Testis (tissue), 3 donors: ENCODE results near the gene SYCP1. TPM values are rescaled to one million over a fixed set of nuclear protein-coding genes. Genes with fewer than 3 reads are reported as not detected.

Experiments used
- DNase-seq: peaks from one replicate; pipeline ENCODE4 v3.0.0-alpha.2; 2019
- H3K27ac ChIP-seq, 2 donors: fragments of 200-600 bp; sonication (generic); one replicate each; pipeline ENCODE4 v1.5.1; 2019
- H3K27me3 ChIP-seq: fragments of 200-600 bp; sonication (generic); one replicate; pipeline ENCODE4 v1.5.1; 2019
- H3K36me3 ChIP-seq: fragments of 200-600 bp; sonication (generic); one replicate; pipeline ENCODE4 v1.5.1; 2017; ENCODE audit warnings: low read depth; ENCODE audit errors: missing control alignments
- H3K4me1 ChIP-seq: fragments of 200-600 bp; sonication (generic); one replicate; pipeline ENCODE4 v1.5.1; 2019
- H3K4me3 ChIP-seq, 2 donors: fragments of 200-600 bp; sonication (generic); one replicate each; pipeline ENCODE4 v1.5.1; 2017 to 2019
- H3K9me3 ChIP-seq: fragments of 200-600 bp; sonication (generic); one replicate; pipeline ENCODE4 v1.5.1; 2017
- CTCF ChIP-seq, 3 experiments: fragments of 450-650 bp in 2 of 3; fragments of 200-600 bp in 1 of 3; sonication (generic) in 1 of 3; IDR thresholded peaks; one replicate each; pipeline ENCODE4 v1.5.1; 2016 to 2019; ENCODE audit warnings: antibody characterized with exemption in 3 of 3, mild to moderate bottlenecking in 2 of 3, moderate library complexity in 1 of 3
- POLR2A ChIP-seq: fragments of 450-650 bp; IDR thresholded peaks from one replicate; pipeline ENCODE4 v1.6.1; 2017; ENCODE audit warnings: antibody characterized with exemption, mild to moderate bottlenecking, moderate library complexity
- intact Hi-C: fragments of 100-400 bp; cut with DNase I; formaldehyde crosslinking; loops from one replicate; pipeline ENCODE4 v1.15.1; 2023; ENCODE audit warnings: low total_unique reads
- polyA plus RNA-seq: library from polyadenylated mRNA; stranded (reverse); fragments of 350-450 nt; fragmentation: Illumina TruSeq; extraction: RNeasy Lipid Tissue Mini Kit (QIAGEN cat#74804); gene quantifications from one replicate; pipeline ENCODE4 v1.2.3, GENCODE V29; 2014; ENCODE audit warnings: low read depth, low replicate concordance; ENCODE audit not compliant: insufficient read depth
- total RNA-seq, 2 donors: library from RNA; depleted of rRNA; stranded (reverse); fragments of >200 nt; gene quantifications; one replicate each; pipeline ENCODE4 v1.2.3, GENCODE V29; 2016

SYCP1 gene
- total and polyA plus RNA-seq, 3 donors from 2014 or later = 10.5 to 66.5 (median 29.8) TPM

GRCh38 chr1:115041654-115042053 is 187.0 kb downstream of the SYCP1 start:
- no peak for DNase-seq
- TF ChIP-seq POLR2A (no peak), CTCF (IDR thresholded peaks at IDR 0.05) (no peak)

More at GRCh38 chr1:115041654-115042053, 187.0 kb downstream of the SYCP1 start:
- no peaks in the 10 kb centered on the region for H3K9me3 ChIP-seq
- no peak overlapping the region for H3K4me3 ChIP-seq
- peaks cover 7% of the 10 kb centered on the region for H3K4me1 ChIP-seq
- intact Hi-C loops = no loop called here
- no peak overlapping the region for H3K27ac ChIP-seq
- no peaks in the 10 kb centered on the region for H3K27me3 ChIP-seq
- H3K36me3 ChIP-seq = no peaks in the 10 kb centered on the region

Other genes with a start within 250 kb of the SYCP1 start
- 10 to 100 TPM; 15.0 to 18.8 TPM for gene DENND2C, start 184.8 kb upstream of the SYCP1 start, total RNA-seq
- gene DENND2C, start 184.8 kb upstream of the SYCP1 start, polyA plus RNA-seq = 10.5 TPM
- under 1 TPM in 1 of 2 donors, not detected in 1; 0.12 TPM for gene AMPD1, start 159.3 kb upstream of the SYCP1 start, total RNA-seq
- gene AMPD1, start 159.3 kb upstream of the SYCP1 start, polyA plus RNA-seq = 1.5 TPM
- 10 to 100 TPM; 22.8 to 24.6 TPM for gene NRAS, start 138.1 kb upstream of the SYCP1 start, total RNA-seq
- 17.4 TPM for gene NRAS, start 138.1 kb upstream of the SYCP1 start, polyA plus RNA-seq
- 100 to 1,000 TPM; 354 to 495 TPM for gene CSDE1, start 96.9 kb upstream of the SYCP1 start, total RNA-seq
- gene CSDE1, start 96.9 kb upstream of the SYCP1 start, polyA plus RNA-seq = 488 TPM
- 10 to 100 TPM; 27.3 to 47.3 TPM for gene SIKE1, start 74.2 kb upstream of the SYCP1 start, total RNA-seq
- 27.3 TPM for gene SIKE1, start 74.2 kb upstream of the SYCP1 start, polyA plus RNA-seq
- not detected for gene TSHB, start 175.0 kb downstream of the SYCP1 start, total RNA-seq
- not detected for gene TSHB, start 175.0 kb downstream of the SYCP1 start, polyA plus RNA-seq
- gene TSPAN2, start 234.6 kb downstream of the SYCP1 start, total RNA-seq = 1 to 10 TPM; 1.0 to 1.2 TPM
- 6.0 TPM for gene TSPAN2, start 234.6 kb downstream of the SYCP1 start, polyA plus RNA-seq